BJ (cell line): Measurements from ENCODE around the gene MGAT5. TPM values are rescaled to one million over a fixed set of nuclear protein-coding genes. Genes with fewer than 3 reads are reported as not detected.

Experiments
- CTCF ChIA-PET: fragments of 350-600 bp; formaldehyde crosslinking; extraction: SDS; loops from one replicate; lab custom pipeline; 2021; ENCODE audit warnings: antibody characterized with exemption, inconsistent platforms; lab: Yijun Ruan, JAX
- POLR2A ChIA-PET: fragments of 300-600 bp; sonication (Branson Sonifier 250); formaldehyde crosslinking; extraction: SDS; loops from one replicate; lab custom pipeline; 2021; ENCODE audit warnings: antibody characterized with exemption; lab: Charles Lee
- DNase-seq: peaks from one replicate; pipeline ENCODE4 v3.0.0-alpha.2; 2011; ENCODE audit warnings: low read depth
- H3K27me3 ChIP-seq: 2 replicates; pipeline ENCODE4 v1.6.0; 2011; ENCODE audit warnings: low read length; ENCODE audit not compliant: control insufficient read depth, insufficient read depth
- H3K36me3 ChIP-seq: 2 replicates; pipeline ENCODE4 v1.5.1; 2011; ENCODE audit warnings: low read length; ENCODE audit not compliant: control insufficient read depth, insufficient read depth
- H3K4me3 ChIP-seq: 2 replicates; pipeline ENCODE4 v1.5.1; 2011; ENCODE audit warnings: low read depth, mild to moderate bottlenecking, control low read depth, low read length
- CTCF ChIP-seq: IDR thresholded peaks from 2 replicates; pipeline ENCODE4 v1.5.1; 2011; ENCODE audit warnings: low read depth, mild to moderate bottlenecking, control low read depth, inconsistent platforms, low read length, moderate library complexity; ENCODE audit not compliant: insufficient read depth
- polyA minus RNA-seq: library from RNA; depleted of rRNA, polyadenylated mRNA; stranded (reverse); fragments of >200 nt; gene quantifications from 2 replicates; pipeline ENCODE4 v1.2.3, GENCODE V29; 2011; rRNA and poly(A)+ RNA removed
- polyA plus RNA-seq: library from polyadenylated mRNA; depleted of rRNA; stranded (reverse); fragments of >200 nt; gene quantifications from 2 replicates; pipeline ENCODE4 v1.2.3, GENCODE V29; 2011; rRNA removed

MGAT5 gene, protein sequence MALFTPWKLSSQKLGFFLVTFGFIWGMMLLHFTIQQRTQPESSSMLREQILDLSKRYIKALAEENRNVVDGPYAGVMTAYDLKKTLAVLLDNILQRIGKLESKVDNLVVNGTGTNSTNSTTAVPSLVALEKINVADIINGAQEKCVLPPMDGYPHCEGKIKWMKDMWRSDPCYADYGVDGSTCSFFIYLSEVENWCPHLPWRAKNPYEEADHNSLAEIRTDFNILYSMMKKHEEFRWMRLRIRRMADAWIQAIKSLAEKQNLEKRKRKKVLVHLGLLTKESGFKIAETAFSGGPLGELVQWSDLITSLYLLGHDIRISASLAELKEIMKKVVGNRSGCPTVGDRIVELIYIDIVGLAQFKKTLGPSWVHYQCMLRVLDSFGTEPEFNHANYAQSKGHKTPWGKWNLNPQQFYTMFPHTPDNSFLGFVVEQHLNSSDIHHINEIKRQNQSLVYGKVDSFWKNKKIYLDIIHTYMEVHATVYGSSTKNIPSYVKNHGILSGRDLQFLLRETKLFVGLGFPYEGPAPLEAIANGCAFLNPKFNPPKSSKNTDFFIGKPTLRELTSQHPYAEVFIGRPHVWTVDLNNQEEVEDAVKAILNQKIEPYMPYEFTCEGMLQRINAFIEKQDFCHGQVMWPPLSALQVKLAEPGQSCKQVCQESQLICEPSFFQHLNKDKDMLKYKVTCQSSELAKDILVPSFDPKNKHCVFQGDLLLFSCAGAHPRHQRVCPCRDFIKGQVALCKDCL
- polyA plus RNA-seq (25.0 and 34.0 TPM in 2 replicates), polyA minus RNA-seq (30.5 and 31.9 TPM in 2 replicates)

DNA sequence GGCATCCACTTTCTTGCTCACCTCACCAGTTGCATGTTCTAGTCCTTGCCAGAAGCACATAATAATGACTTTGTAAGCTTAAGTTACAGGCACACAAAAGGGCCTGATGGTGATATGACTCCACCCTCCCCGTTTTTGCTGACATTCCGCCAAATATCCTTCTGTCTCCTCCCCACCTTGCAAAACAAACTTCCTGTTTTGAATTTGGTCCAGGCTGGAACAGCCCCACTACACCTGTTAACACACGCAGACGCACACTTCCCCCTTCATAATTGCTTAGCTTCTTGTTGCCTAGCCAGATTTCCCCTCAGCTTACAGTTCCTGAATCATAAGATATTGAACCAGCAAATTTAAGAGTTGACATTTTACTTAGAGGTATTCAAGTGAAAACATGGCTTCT, at the start of gene MGAT5:
Gene MGAT5 (plus strand): TSS at position 269 of the 400 bp plus-strand sequence. CDS start 332 bp downstream, outside the sequence.
- ChIA-PET CTCF (interaction anchor here (1.1 to 3.6 kb wide), 4 partner anchors 9 to 136 kb away, joined by 3 to 26 read pairs (median 6); no protein-coding TSS in a partner anchor), POLR2A (no interaction called here)
- Histone ChIP-seq H3K4me3 (no peak within 1 kb of the TSS), H3K36me3 (no peaks in the 10 kb centered on the region; the same call in 1 of the 2 replicates), H3K27me3 (no peaks in the 10 kb centered on the region)
- no peak for DNase-seq
- no peak for TF ChIP-seq CTCF

DNA sequence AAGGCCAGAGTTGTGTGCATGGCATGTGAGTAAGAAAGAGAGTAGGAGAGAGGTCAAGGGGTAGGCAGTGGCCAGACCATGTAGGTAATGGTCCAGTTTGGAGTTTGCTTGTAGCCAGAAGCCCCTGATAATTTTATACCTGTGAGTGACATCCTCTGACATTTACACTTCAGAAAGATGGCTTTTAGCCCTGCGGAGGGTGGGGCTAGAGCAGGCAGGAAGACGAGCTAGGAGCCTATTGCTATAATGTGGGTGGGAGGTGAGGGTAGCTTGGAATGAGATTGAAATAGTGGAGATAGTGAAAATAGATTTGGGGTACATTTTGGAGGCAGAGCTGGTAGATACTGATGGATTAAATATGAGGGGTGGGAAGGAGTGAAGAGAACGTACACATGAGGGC, 48.8 kb upstream of the MGAT5 start:
- Histone ChIP-seq H3K4me3 (no peak overlapping the region), H3K27me3 (no peaks in the 10 kb centered on the region), H3K36me3 (no peaks in the 10 kb centered on the region)
- ChIA-PET CTCF (interaction anchor here (3.9 to 5.5 kb wide), 3 partner anchors 10 to 87 kb away, joined by 14 to 42 read pairs (median 30); no protein-coding TSS in a partner anchor), POLR2A (no interaction called here)
- DNase-seq = no peak
- TF ChIP-seq CTCF = no peak

DNA sequence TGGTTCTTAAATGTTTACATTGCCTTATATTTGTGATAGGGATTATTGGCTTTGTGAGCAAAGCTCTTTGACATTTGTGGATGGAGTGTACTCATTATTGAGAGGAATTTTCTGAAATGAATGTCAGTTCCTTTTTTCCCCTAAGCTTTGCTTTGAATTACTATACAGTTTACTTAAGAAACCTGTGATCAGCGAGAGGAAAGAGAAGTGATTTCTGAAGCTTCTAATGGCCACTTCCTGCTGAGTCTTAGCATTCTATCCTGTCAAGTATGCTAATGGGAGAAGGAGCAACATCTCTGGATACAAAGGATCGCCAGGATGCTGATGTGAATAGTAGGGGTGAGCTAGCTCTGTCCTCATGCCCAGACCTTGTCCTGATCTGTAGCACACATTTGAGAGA, 47.8 kb upstream of the MGAT5 start:
- DNase-seq = no peak
- POLR2A ChIA-PET = interaction anchor here (0.5 kb wide), 1 partner anchor 191 kb away, joined by 3 read pairs; no protein-coding TSS in a partner anchor
- TF ChIP-seq CTCF = no peak
- CTCF ChIA-PET = interaction anchor here (0.7 to 5.5 kb wide), 6 partner anchors 9 to 319 kb away, joined by 3 to 42 read pairs (median 12); no protein-coding TSS in a partner anchor
- Histone ChIP-seq H3K27me3 (no peaks in the 10 kb centered on the region), H3K4me3 (no peak overlapping the region), H3K36me3 (no peaks in the 10 kb centered on the region)

DNA sequence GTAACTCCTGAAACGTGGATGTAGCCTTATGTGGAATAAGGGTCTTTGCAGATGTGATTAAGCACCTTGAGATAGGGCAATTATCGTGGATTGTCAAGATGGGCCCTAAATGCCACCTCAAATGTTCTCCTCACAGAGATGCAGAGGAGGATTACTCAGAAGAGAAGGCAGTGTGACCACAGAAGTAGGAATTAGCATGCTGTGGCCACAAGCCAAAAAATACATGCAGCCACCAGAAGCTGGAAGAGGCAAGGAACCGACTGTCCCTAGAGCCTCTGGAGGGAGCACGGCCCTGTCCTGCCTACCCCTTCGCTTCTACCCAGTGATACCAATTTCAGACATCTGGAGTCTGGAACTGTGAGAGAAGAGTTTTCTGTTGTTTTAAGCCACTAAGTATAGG, 47.3 kb upstream of the MGAT5 start:
- Histone ChIP-seq H3K36me3 (no peaks in the 10 kb centered on the region), H3K27me3 (no peaks in the 10 kb centered on the region), H3K4me3 (no peak overlapping the region)
- ChIA-PET CTCF (interaction anchor here (0.9 to 5.5 kb wide), 10 partner anchors 9 to 320 kb away, joined by 3 to 42 read pairs (median 9); no protein-coding TSS in a partner anchor), POLR2A (no interaction called here)
- no peak for TF ChIP-seq CTCF
- no peak for DNase-seq
